NCI-H2171 treated with DMSO at 0.1 percent for 48 hours (cell line): ENCODE data around the gene CFHR1.
"Not testable (repeated sequence)": the region's sequence is repeated elsewhere in the genome, so short reads cannot be mapped to it uniquely, and the experiment has no call there.

Source experiments
- DNase-seq: peaks from one replicate; lab custom pipeline; 2025; lab: John Stamatoyannopoulos, UW

CFHR1 gene

GRCh38 chr1:196819531-196819930 lies at the start of gene CFHR1:
Gene CFHR1, plus strand, starts transcription at chr1:196819731. Its CDS starts 114 bp downstream, at chr1:196819845.
- DNase-seq = not testable (repeated sequence)

DNA sequence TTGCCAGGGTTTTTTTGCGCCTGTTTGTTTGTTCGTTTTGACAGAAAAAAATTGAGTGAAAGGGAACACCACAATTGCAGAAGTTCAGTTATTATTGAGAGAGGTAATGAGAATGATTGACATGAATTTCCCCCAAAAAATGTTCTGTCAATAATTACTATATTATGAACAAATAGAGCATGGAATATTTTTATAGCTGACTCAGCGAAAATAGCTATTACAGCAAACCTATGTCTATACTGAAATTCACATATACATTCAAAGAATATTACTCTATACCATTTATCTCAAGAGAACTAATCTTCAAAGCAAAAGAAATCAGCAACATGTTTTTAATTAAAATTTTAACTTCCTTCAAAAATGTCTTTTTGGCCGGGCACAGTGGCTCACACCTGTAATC lies 49.7 kb upstream of the CFHR1 start:
- DNase-seq = not testable (repeated sequence)

DNA sequence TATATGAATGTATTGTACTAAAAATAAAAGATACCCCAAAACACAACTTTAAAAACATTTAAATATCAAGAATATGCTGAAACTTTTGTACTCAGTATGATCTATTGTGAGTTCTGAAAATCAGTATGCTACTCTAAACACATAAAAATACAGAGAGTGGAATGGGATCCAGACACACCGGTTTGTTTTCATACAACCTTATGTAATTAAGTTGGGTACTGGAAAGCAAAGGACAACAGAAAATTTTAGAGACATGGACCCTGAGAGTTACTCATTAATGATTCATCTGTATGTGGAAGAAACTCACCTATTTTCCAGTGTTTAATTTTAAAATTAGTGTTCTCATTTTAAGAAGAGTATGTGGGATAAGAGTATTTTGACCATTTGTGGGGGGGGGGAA lies 45.8 kb upstream of the CFHR1 start:
- DNase-seq = no peak

DNA sequence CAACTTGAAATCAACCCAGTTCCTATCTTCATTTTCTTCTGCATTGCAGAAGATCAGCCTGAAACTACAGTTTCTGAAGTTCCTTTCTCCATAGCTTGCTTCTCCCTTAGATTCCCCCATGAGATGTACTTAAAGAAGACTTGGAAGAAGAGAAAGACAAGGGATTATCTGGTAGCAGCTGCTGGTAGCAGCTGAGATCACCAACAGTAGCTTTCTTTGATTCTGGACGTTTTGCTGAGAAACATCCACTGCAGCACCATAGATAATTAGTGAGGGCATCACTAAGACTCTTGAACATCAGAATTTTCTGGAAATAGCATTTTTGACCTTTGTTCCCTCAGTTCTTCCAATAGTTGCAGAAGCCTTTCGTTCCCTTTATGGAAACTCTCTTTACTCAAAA lies 45.4 kb upstream of the CFHR1 start:
- DNase-seq = no peak

DNA sequence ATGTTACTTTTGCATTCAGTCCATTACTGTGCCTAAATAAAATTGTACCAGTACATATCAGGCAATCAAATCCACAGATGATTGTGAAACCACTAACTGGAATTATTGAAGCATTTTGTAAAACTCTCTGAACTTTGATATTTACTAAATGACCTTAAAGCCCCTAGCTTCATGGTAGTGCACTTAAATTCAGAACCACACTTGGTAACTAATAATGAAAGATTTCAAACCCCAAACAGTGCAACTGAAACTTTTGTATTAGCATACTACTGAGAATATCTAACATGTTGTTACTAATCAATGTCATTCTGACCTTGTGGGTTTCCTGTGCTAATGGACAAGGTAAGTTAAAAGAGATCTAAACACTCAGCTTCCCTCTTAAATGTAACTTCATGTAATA lies 44.9 kb upstream of the CFHR1 start, which contains the start of gene CFHR3:
CFHR3 (plus strand) TSS at position 238 of the 400 bp plus-strand sequence; CDS start at position 285, 47 bp downstream.
- no peak for DNase-seq

DNA sequence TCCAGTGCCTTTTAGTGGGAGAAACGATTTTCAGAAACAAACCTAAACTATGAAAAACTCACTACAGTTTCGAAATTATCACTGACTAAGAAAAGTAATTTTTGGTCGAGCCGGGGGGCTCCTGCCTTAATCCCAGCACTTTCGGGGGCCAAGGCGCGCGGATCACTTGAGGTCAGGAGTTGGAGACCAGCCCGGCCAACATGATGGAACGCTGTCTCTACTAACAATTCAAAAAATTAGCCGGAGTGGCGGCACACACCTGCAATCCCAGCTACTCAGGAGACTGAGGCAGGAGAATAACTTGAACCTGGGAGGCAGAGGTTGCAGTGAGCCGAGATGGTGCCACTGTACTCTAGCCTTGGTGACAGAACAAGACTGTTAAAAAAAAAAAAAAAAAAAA lies 41.9 kb upstream of the CFHR1 start:
- no peak for DNase-seq

GRCh38 chr1:196779093-196779492 lies 40.4 kb upstream of the CFHR1 start:
- no peak for DNase-seq

DNA sequence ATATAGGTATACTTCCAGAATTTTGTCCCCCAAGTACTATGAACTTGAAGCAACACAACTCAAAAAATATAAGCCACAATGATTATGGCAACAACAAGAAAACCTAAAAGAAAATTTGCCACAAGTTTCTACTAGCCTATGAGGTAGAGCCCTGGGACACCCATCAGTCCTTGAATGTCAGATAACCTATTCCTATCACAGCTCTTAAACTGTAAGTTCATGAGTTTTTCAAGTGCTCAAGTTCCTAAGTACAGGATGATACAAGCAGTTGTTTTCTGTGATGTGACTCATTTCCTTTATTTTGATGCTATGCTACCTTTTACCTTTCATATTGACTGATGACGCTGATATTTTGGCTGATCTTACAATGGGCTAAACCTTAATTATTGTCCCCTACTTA lies 28.3 kb upstream of the CFHR1 start:
- DNase-seq = not testable (repeated sequence)

GRCh38 chr1:196794103-196794502 lies 25.4 kb upstream of the CFHR1 start:
- DNase-seq = peak; percentile 53

DNA sequence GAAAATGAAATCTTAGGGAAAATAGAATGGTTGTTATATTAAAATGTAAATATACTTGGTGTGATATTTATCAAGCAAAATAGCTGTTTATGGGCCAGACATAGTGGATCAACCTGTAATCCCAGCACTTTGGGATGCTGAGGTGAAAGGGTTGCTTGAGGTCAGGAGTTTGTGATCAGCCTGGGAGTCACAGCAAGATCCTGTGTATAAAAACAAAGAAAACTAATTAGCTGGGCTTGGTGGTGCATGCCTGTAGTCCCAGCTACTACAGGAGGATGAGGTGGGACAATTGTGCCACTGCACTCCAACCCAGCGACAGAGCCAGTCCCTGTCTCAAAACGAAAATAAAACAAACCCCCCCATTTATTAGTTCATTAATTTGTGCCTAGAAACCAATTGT lies 21.6 kb upstream of the CFHR1 start:
- DNase-seq = no peak

DNA sequence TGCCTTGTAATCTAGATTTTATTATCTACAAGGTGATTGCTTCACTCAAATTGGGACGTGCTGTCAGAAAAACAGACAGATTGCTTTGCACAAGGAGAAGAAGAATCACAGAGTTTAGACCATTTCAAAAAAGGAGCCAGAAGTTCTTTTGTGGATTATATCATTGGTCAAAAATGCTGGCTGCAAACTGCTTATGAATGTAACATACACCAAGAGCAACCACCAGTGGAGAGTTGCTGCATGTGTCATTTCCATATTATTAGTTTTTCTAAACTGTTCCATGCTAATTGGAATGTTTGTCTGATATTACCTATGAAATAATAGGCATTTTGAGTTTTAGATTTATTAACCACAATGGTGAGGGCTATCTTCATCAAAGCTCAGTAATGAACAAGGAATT lies 17.6 kb upstream of the CFHR1 start:
- DNase-seq = not testable (repeated sequence)

DNA sequence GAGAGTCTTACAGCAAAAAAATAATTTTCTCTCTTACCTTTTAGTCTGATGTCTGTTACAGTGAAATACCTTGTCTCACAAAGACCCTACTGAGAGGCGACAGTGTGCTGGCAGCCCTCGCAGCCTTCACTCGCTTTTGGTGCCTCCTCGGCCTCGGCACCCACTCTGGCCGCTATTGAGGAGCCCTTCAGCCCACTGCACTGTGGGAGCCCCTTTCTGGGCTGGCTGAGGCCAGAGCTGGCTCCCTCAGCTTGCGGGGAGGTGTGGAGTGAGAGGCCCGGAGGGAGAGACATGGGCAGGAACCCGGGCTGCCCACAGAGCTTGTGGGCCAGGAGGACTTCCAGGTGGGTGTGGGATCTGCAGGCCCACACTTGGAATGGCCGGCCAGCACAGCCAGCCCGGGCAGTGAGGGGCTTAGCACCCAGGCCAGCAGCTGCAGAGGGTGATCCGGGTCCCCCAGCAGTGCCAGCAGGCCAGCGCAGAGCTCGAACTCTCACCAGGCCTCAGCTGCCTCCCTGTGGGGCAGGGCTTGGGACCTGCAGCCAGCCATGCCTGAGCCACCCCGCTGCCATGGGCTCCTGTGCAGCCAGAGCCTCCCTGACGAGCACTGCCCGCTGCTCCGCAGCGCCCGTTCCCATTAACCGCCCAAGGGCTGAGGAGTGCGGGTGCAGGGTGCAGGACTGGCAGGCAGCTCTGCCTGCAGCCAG lies 10.8 kb upstream of the CFHR1 start:
- DNase-seq = no peak

DNA sequence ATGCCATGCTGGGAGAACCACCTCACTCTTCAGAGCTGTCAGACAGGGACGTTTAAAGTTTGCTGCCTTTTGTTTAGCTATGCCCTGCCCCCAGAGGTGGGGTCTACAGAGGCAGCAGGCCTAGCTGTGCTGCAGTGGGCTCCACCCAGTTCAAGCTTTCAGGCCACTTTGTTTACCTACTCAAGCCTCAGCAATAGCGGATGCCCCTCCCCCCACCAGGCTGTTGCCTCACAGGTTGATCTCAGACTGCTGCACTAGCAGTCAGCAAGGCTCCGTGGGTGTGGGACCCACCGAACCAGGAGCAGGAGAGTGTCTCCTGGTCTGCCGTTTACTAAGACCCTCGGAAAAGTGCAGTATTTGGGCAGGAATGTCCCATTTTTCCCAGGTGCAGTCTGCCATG lies 2.1 kb upstream of the CFHR1 start:
- not testable (repeated sequence) for DNase-seq

- DNase-seq = peak; percentile 8
Measured at GRCh38 chr1:196827860-196828259, 8.3 kb downstream of the CFHR1 start.

GRCh38 chr1:196849613-196850492 lies 30.3 kb downstream of the CFHR1 start:
- DNase-seq = not testable (repeated sequence)

- no peak for DNase-seq
Measured at GRCh38 chr1:196856053-196856452, 36.5 kb downstream of the CFHR1 start.

GRCh38 chr1:196857188-196857587 lies 37.7 kb downstream of the CFHR1 start:
- no peak for DNase-seq

GRCh38 chr1:196858811-196859210 lies 39.3 kb downstream of the CFHR1 start:
- DNase-seq = peak; percentile 11

DNA sequence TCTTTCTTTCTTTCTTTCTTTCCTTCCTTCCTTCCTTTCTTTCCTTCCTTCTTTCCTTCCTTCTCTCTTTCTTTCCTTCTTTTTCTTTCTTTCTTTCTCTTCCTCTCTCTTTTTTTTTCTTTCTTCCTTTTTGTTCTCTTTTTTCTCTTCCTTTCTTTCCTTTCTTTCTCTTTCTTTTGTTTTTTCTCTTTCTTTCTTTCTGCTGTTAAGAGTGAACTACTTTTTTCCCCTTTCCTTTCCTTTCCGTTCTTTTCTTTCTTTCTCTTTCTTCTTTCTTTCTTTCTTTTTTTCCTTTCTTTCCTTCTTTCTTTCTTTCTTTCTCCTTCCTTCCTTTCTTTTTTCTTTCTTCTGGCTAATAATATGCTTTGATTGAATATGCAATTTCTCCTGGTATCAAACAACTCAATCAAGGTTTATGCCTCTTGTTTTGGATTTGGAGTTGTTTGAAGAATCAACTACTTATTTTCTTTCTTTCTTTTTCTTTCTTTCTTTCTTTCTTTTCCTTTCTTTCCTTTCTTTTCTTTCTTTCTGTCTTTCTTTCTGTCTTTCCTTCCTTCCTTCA lies 40.9 kb downstream of the CFHR1 start:
- no peak for DNase-seq

DNA sequence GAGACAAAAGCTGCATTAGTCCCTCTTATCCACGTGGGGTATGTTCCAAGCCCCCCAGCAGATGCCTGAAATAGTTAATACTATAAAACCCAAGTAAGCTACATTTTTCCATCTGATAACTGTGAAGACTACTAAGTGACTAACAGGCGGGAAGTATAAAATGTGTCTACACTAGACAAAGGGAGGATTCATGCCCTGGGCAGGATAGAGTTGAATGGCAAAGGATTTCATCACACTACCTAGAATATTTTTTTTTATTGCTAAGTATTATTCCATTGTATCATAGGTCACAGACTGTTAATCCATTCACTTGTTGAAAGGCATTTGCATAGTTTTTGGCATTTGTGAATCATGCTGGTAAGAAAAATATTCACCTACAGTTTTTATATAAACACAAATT lies 41.9 kb downstream of the CFHR1 start:
- DNase-seq = no peak

- no peak for DNase-seq
Measured at GRCh38 chr1:196866974-196867373, 47.4 kb downstream of the CFHR1 start.

DNA sequence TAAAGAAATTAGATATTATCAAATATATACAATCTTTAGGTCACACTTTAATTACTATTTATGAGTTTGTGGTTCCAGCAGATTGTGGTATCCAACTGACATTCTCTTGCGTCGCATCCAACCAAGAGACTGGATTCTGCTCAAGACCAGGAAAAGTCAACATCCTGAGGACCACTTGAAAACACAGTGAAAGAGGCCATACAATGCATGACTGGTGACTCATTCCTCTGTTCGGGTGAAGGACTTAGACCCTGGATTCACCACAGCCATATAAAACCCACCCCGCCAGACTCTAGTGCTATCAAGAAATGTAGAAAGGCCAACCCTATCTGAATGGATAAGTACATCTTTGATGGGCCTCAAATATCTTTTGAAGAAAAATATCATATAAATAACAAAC lies 53.9 kb downstream of the CFHR1 start:
- DNase-seq = no peak

GRCh38 chr1:196875935-196876334 lies 56.4 kb downstream of the CFHR1 start:
- DNase-seq = no peak
